Epithelial cell of esophagus (primary cell): ENCODE measurements around the gene GTPBP6.

Experiments
- DNase-seq: peaks from one replicate; pipeline ENCODE4 v3.0.0; 2010; ENCODE audit warnings: low read depth
- H3K4me3 ChIP-seq: 2 replicates; pipeline ENCODE4 v1.5.1; 2011; ENCODE audit warnings: mild to moderate bottlenecking, low read length, control low read depth
- TF ChIP-seq, protein P1 (sequence below): IDR thresholded peaks from 2 replicates; pipeline ENCODE4 v1.5.1; 2011; ENCODE audit warnings: low read depth, mild to moderate bottlenecking, low read length, control low read depth, inconsistent platforms; ENCODE audit not compliant: insufficient read depth; ENCODE audit errors: missing control alignments

GTPBP6 gene, protein sequence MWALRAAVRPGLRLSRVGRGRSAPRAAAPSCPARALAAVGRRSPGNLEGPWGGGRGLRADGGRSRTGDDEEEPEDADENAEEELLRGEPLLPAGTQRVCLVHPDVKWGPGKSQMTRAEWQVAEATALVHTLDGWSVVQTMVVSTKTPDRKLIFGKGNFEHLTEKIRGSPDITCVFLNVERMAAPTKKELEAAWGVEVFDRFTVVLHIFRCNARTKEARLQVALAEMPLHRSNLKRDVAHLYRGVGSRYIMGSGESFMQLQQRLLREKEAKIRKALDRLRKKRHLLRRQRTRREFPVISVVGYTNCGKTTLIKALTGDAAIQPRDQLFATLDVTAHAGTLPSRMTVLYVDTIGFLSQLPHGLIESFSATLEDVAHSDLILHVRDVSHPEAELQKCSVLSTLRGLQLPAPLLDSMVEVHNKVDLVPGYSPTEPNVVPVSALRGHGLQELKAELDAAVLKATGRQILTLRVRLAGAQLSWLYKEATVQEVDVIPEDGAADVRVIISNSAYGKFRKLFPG

DNA sequence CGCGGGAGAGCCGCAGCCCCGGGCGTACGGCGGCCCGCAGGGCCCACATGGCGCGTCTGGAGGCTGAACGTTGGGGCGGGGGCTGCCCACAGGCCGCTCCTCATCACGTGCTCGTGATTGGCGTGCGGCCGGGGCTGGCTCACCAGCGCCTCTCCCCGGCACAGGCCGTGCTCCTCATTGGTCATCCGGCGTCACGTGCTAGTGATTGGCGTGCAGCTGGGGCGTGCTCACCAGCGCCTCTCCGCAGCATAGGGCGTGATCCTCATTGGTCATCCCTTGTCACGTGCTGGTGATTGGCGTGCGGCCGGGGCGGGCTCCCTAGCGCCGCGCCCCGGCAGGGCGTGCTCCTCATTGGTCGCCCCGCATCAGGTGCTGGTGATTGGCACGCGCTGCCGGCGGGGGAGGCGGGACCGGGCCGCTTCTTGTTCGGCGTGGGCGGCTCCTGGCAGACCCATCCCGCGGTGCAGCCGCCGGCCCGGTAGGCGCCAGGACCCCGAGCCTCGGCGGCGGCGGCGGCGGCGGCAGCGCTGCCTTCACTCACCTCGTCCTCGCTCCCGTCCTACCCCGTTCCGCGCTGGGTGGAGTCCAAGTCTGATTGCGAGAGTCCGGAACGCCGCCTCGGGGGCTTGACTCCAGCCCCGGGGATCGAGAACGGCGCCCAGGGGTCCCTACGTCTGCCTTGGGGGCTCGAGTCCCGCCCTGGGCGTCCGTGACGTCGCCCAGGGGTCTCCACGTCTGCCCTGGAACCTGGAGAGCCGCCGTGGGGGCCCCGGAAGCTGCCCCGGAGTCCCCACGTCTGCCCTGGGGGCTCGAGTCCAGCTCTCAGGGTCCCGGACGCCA, at the start of gene GTPBP6:
Gene GTPBP6, minus strand, starts transcription at position 58 of the 840 bp plus-strand sequence. Its CDS starts 9 bp downstream, at position 49.
- peak; percentile 100 for DNase-seq
- peak within 1 kb of the TSS; percentile 85 for H3K4me3 ChIP-seq
- TF ChIP-seq, protein P1, sequence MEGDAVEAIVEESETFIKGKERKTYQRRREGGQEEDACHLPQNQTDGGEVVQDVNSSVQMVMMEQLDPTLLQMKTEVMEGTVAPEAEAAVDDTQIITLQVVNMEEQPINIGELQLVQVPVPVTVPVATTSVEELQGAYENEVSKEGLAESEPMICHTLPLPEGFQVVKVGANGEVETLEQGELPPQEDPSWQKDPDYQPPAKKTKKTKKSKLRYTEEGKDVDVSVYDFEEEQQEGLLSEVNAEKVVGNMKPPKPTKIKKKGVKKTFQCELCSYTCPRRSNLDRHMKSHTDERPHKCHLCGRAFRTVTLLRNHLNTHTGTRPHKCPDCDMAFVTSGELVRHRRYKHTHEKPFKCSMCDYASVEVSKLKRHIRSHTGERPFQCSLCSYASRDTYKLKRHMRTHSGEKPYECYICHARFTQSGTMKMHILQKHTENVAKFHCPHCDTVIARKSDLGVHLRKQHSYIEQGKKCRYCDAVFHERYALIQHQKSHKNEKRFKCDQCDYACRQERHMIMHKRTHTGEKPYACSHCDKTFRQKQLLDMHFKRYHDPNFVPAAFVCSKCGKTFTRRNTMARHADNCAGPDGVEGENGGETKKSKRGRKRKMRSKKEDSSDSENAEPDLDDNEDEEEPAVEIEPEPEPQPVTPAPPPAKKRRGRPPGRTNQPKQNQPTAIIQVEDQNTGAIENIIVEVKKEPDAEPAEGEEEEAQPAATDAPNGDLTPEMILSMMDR, result peak; percentile 15

DNA sequence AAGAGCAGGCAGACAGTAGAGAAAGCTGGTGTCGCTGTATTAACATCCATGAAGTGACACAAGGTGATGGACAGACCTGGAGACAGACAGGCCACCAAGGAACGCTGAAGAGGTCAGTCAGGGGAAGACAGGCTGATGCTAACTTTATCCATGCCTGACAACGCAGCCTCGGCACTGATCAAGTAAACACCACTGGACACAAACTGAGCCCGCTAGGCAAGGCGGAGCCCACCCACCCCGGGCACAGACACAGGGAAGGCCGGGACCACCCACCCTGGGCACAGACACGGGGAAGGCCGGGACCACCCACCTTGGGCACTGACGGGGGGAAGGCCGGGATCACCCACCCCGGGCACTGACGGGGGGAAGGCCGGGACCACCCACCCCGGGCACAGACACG, 49.3 kb upstream of the GTPBP6 start:
- no peak for DNase-seq
- H3K4me3 ChIP-seq, result no peak overlapping the region
- TF ChIP-seq, protein P1, result no peak

DNA sequence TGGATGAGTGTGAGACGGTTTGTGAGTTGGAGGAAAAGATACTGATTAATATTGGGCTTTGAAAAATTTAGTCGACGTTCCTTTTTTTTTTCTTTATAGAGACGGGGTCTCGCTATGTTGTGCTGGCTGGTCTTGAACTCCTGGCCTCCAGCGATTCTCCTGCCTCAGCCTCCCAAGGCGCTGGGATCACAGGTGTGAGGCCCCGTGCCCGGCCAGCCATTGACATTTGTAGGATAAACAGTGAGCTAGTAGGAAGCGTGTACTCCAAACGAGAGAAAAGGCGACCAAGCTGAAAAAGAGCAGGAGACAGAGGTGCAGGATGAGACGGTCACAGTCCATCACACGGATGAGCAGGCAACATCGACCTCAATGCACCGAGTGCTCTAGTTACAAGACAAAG, 48.8 kb upstream of the GTPBP6 start:
- H3K4me3 ChIP-seq, result no peak overlapping the region
- TF ChIP-seq, protein P1, result no peak
- no peak for DNase-seq

DNA sequence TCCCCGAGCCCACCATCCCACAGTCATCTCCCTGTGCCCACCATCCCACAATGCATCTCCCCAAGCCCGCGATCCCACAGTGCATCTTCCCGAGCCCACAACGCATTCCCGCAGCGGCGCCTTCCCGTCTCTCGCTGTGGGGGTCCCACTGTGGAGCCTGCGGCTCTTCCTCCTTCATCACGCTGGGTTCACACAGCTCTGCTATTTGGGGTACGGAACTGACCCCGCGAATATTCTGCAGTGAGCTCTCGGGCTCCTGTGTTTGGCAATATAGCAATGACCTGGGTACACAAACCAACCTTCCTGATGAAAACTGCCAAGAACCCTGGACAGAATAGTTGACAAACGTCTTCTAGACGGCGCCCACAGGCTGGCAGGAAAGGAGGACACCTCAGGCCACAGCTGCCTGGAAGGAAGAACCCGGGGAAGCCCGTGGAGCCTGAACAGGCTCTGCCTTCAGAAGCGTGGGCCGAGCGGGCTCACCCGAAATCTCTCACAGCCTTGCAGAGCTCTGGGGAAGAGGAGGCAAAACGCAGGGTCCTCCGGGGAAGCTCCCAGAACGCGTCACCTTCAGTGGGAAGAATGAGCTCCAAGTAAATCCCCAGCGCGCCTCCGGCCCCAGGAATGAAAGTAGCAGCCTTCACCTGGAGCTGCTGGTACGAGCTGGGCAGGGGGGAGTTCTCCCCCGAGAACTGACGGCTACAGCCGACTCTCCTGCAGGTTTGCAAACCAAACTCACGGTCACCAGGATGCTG, 45.2 kb upstream of the GTPBP6 start:
- H3K4me3 ChIP-seq, result no peak overlapping the region
- TF ChIP-seq, protein P1, result no peak
- DNase-seq, result no peak

DNA sequence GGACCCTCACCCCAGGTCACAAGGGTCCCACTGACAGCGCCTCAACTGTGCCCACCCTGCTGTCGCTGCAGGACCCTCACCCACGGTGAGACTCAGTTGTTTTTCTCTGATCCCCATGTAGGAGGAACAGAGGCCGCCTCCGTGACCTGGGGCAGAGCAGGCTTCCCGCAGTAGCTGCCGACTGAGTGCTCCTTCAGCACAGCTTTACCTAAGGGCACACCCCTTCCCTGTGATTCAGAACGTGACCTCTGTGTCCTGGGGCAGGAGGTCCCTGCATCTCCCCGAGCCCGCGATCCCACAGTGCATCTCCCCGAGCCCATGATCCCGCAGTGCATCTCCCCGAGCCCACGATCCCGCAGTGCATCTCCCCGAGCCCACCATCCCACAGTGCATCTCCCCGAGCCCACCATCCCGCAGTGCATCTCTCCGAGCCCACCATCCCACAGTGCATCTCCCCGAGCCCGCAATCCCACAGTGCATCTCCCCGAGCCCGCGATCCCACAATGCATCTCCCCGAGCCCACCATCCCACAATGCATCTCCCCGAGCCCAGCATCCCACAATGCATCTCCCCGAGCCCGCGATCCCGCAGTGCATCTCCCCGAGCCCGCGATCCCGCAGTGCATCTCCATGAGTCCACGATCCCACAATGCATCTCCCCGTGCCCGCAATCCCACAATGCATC, 44.5 kb upstream of the GTPBP6 start:
- no peak for DNase-seq
- no peak overlapping the region for H3K4me3 ChIP-seq
- TF ChIP-seq, protein P1, result no peak

DNA sequence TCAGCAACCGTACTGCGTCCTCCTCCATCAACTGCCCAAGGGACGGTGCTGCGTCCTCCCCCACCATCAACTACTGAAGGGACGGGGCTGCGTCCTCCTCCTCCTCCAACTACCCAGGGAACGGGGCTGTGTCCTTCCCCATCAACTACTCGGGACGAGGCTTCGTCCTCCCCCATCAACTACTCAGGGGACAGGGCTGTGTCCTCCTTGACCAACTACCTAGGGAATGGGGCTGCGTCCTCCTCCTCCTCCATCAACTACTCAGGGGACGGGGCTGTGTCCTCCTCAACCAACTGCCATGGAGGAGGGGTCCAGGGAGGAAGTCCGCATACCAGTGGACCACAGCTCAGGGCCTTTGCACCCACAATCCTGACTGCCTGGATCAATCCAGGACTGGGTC, 43.8 kb upstream of the GTPBP6 start:
- H3K4me3 ChIP-seq, result no peak overlapping the region
- DNase-seq, result no peak
- TF ChIP-seq, protein P1, result no peak
